ENCODE measurements around the gene POMT1.
A peak's percentile ranks its signal among the peaks of the same experiment; 100 is the strongest.
"Not testable (repeated sequence)": the region's sequence is repeated elsewhere in the genome, so short reads cannot be mapped to it uniquely, and the experiment has no call there.

Gene POMT1

DNA sequence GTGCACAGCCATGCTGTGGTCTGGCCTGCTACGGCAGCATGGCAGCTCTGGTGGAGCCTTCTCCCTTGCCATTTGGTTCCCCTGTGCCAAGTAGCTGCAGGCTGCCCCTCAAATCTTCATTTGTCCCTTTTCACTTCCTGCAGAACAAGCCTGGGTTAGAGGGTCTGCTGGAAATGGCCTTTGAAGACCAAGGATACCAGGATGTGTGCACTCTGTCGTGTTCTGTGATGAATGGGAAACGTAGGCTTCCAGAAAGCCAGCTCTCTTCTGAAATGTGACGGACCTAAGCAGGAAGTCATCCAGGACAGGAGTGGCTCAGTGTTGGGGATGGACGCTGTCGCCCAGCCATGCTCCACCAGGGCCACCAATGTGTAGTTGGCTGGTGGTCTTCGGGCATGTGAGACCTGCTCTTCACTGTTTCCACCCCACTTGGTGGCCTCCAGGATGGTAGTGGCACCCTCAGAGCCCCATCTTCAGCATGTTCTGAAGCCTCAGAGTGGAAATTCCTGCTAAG is 3.4 kb upstream of the POMT1 start:
- no peak for DNase-seq (ENCODE audit: low spot score)

DNA sequence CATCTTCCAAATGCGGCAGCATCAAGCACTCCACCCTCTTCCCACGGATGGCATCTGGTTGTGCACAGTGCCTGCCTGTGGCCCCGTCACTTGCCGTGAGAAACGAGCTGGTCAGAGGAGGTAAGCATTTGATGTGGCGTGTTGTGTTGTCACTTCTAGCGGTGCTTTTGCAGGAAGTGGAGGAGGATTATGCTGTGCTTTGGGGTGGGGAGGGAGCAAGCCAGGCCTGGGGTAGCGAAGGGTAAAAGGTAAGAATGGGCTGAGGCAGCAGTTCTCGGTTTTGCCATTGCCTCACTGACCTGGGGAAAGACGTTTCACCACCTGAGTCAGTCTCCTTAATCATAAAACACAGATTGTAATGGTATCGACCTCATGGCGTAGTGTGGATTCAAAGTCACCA is 2.3 kb upstream of the POMT1 start:
- DNase-seq (ENCODE audit: low spot score) = no peak

DNA sequence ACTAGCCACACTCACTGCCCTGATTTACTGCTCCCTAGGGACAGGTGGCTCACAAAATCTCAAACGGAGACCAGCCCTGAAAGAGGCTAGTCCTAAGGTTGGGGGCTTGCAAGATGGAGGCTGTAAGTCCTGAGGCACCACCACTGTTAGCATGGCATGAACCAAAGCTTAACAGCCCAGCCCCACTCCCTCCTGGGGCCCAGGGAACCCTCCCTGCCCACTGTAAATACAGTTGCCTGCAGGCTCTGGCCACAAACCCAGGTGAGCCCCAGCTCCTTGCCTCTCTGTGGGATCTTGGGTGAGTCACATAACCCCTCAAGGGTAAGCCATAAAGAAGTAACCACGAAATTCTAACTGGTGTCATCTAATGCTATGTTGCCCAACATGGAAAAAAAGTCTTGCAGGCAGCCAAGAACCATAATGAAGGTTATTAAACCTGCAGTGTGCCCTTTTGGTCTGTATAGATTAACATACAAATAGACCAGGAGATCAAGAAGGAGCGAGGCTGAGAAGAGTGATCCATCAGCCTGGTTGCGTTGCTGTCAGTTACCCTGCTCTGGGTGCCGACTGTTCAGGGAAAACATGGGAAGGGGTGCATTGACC is 1.7 kb upstream of the POMT1 start:
- no peak for DNase-seq (ENCODE audit: low spot score)

DNA sequence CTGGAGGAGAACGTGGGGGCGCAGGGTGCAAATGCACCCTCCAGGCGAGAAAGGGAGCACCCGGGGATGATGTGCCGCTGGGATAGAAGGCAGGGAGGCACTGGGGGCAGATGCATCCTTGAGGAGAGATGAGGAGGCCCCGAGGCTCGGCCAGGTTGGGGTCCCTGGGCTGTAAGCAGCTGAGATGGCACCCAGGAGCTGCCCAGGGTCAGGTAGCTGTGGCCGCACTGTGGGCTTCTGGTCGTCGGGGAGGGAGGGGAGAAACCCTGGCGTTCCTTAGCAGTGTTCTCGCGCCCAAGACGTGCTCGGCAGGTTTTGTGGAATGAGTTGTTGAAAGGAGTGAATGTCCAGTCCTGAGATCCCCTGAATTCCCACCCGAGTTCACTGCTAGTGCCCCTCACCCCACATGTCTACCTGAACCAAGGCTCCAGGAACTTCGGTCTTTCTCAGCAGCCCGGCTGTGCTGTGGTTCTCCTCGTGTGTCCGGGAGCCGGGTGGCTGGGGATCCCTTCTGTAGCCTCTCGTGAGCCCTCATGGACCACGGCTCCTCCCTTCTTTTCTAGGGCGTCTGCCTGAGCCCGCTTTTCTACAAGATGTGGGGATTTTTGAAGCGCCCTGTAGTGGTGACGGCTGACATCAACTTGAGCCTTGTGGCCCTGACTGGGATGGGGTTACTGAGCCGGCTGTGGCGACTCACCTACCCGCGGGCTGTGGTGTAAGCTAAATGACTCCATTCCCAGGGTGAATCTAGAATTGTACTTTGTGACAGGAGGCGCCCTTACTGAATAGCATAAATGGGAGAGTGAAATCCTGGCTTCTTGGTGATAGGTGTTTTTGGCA is 1.1 kb downstream of the POMT1 start:
- DNase-seq (ENCODE audit: low spot score) = no peak

DNA sequence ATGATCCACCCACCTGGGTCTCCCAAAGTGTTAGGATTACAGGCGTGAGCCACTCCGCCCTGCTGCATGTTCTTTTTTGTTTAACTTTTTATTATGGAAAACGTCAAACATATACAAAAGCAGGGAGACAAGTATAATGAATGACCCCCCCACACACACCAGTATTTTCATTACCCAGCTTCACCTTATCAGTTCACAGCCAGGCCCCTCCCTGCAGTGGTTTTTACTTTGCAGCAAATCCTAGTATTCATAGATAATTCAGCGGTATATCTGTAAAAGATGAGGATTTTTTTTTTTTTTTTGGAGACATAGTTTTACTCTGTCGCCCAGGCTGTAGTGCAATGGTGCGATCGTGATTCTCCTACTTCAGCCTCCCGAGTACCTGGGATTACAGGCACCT is 2.3 kb downstream of the POMT1 start:
- DNase-seq (ENCODE audit: low spot score) = no peak

DNA sequence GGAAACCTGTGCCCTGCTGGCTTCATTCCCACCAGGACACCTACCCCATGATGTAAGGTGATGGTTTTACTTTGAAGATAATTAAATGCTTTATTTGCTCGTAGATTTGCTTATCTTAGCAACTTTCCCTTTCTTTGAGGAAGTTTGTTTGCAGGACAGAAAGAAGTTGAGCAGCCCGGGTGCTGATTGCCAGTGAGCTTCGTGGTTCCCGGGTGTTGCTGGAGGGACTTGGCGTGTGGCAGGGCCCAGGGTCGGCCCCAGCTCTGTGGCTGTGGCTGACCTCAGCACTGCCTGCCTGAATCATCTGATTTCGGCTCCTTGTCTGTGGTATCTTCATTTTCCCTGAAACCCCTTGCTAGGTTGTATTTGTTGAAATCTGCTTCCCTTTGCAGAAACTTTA is 8.7 kb downstream of the POMT1 start:
- no peak for DNase-seq (ENCODE audit: low spot score)

DNA sequence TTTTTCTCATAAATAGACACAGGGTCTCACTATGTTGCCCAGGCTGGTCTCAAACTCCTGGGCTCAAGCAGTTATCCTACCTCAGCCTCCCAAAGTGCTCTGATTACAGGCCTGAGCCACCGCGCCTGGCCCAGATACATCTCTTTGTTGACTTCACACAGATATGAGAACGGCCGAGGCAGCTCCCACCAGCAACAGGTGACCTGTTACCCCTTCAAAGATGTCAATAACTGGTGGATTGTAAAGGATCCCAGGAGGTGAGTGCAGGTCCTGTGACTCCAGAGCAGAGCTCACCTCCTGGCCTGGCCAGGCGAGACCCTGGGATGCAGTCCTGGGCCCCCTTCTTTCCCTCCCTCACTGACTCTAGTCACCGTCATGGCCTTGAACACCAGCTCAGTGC is 9.2 kb downstream of the POMT1 start:
- no peak for DNase-seq (ENCODE audit: low spot score)

DNA sequence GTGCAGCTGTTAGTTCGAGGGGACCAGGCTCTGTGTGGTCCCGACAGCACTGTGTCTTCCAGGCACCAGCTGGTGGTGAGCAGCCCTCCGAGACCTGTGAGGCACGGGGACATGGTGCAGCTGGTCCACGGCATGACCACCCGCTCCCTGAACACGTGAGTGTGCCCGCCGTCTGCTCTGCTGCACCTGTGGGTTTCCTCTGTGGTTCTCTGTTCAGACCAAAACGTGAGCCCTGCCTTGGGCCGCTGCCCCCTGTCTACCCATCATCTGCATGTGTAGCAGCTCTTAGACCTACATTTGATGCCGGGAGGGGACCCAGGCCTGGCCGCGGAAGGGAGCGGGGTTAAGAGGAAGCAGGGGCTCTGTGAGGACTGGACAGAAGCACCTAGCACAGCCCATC is 10.5 kb downstream of the POMT1 start:
- no peak for DNase-seq (ENCODE audit: low spot score)

DNA sequence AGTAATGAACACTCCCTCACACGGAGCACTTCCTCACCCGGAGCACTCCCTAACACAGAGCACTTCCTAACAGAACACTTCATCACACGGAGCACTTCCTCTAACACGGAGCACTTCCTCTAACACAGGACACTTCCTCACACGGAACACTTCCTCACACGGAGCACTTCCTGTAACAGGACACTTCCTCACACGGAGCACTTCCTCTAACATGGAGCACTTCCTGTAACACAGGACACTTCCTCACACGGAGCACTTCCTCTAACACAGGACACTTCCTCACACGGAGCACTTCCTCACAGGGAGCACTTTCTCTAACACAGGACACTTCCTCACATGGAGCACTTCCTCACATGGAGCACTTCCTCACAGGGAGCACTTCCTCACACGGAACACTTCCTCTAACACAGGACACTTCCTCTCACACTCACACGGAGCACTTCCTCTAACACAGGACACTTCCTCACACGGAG is 12.9 kb downstream of the POMT1 start:
- DNase-seq (ENCODE audit: low spot score) = not testable (repeated sequence)

DNA sequence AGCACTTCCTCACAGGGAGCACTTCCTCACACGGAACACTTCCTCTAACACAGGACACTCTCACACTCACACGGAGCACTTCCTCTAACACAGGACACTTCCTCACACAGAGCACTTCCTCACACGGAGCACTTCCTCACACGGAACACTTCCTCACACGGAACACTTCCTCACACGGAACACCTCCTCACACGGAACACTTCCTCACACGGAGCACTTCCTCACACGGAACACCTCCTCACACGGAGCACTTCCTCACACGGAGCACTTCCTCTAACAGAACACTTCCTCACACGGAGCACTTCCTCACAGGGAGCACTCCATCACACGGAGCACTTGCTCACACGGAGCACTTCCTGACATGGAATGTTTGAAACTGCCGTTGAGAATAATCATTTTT is 13.4 kb downstream of the POMT1 start:
- DNase-seq (ENCODE audit: low spot score) = no peak

DNA sequence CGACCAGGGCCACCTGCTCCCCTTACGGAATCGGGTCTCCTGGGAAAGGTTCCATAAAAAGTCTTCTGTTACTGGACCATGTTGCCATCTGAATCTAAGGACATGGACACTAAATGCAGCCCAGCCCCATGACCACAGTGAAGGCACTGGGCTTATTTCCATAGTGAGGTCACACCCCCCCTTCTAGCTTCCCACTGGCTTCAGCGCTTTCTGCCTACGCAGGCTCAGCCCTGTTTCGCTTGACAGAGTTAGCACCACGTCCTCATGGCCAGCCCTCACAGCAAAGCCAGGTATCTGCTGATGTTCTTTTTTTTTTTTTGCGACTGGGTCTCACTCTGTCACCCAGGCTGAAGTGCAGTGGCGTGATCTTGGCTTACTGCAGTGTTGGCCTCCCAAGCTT is 14.2 kb downstream of the POMT1 start:
- DNase-seq (ENCODE audit: low spot score) = no peak

DNA sequence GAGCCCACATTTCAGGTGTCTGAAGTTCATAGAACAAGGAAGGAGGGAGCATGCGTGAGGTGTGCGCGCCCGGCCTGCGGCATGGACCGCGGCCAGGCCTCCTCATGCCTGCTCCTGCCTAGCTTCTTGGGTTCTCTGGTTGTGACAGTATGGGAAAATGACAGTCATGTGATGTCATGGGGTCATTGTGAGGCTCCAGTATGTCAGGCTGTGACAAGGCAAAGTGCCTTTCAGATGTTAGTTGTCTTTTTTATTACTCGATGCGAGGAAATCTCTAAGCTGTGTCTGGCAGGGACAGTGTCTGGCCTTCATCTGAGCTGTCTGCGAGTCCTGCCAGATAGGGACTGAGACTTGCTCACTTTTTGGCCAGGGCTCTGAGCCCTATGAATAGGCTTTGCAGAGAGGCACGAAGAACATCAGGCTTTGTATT is 15.1 kb downstream of the POMT1 start:
- peak; percentile 79 for DNase-seq (ENCODE audit: low spot score)

DNA sequence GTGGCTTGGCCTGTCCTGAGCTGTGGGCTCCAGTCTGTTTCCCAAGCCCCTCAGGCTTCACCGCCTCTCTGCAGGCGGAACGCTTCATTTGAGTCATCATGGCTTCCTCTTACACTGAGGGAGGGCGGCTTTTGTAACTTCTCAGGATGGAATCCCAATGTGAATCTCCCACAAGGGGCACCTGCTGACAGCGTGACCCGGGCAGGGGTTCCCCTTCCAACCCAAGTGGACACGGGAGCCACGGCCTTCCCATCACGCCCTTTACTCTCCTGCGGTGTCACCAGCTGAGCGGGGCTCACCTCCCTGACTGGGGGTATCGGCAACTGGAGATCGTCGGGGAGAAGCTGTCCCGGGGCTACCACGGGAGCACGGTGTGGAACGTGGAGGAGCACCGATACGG is 15.8 kb downstream of the POMT1 start:
- DNase-seq (ENCODE audit: low spot score) = no peak

DNA sequence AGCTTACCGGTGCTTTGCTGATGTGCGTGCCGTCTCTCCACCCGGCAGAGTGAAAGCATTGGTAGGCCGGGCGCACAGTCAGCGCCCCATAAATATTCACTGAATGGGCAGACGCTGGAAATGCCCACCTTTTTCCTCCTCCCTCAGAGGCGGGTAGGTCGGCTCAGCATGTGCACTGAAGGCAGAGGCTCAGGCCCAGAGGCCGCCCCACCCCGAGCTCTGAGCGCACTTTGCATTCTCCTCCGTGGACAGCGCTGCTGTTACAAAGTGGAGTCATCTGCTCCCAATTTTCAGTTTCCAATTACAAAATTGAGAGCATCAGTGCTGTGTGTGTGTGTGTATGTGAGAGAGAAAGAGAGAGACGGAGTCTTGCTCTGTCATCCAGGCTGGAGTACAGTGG is 17.8 kb downstream of the POMT1 start:
- DNase-seq (ENCODE audit: low spot score) = no peak

DNA sequence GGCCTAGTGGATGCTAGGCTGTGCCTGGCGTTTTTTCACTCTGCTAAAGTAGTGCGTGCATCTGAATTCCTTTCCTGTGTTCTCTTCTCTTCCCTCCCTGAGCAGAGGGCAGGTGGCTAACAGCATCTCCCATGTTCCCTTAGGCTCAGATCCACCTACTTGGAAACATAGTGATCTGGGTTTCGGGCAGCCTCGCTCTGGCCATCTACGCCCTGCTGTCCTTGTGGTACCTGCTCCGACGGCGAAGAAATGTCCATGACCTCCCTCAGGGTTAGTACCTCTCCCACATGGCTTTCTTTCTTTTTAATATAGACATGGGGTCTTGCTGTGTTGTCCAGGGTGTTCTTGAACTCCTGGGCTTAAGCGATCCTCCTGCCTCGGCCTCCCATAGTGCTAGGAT is 18.5 kb downstream of the POMT1 start:
- DNase-seq (ENCODE audit: low spot score) = no peak

DNA sequence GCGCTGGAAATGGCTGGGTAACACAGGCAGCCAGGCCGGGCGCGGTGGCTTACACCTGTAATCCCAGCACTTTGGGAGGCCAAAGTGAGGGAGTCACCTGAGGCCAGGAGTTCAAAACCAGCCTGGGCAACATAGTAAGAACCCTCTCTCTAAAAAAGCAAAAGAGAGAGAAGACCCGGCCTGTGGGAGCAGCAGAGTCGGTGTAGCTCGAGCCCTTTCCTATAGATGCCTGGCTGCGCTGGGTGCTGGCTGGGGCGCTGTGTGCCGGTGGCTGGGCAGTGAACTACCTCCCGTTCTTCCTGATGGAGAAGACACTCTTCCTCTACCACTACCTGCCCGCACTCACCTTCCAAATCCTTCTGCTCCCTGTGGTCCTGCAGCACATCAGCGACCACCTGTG is 19.1 kb downstream of the POMT1 start:
- no peak for DNase-seq (ENCODE audit: low spot score)

DNA sequence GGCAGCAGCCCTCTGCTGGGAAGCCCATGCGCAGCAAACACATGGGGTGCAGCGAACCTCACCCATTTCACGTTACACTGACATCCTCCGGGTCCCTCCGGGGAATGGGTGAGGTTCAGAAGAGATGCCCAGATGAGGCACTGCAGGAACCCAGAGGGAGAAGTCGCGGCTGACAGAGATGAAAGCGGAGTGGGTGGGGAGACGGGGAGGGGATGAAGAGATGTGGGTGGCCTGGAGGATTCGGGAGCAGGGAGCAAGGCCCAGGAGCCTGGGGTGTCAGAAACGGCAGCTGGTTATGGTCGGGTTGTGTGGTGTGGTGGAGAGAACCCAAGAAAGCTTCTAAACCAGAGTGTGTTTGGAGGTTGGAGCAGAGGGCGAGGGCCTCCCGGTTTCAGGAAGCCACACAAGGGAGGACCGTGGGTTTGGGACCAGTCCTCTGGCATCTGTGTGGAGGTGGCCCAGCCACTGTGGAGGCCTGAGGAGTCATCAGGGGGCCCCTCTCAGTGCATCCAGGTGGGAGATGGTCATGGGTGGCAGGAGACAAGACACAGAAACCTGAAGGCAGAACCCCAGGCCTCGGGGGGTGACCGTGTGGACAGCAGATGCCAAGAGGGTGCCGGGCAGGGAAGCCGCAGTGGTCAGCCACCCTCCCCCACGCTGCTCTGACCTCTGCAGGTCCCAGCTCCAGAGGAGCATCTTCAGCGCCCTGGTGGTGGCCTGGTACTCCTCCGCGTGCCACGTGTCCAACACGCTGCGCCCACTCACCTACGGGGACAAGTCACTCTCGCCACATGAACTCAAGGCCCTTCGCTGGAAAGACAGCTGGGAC is 19.8 kb downstream of the POMT1 start:
- DNase-seq (ENCODE audit: low spot score) = no peak

DNA sequence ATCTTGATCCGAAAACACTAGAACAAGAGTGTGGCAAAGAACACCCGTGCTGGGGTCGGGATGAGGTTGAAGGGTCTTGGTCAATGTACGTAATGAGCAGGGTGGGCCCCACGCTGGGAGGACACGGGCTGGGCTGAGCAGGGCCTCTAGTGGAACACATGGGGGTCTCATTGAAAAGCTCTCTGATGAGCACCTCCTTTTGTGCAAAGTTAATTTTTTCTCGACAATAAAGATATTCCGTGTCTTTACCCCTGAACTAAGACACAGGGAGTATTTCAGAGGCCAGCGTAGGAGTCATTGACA is 20.3 kb downstream of the POMT1 start:
- no peak for DNase-seq (ENCODE audit: low spot score)

DNA sequence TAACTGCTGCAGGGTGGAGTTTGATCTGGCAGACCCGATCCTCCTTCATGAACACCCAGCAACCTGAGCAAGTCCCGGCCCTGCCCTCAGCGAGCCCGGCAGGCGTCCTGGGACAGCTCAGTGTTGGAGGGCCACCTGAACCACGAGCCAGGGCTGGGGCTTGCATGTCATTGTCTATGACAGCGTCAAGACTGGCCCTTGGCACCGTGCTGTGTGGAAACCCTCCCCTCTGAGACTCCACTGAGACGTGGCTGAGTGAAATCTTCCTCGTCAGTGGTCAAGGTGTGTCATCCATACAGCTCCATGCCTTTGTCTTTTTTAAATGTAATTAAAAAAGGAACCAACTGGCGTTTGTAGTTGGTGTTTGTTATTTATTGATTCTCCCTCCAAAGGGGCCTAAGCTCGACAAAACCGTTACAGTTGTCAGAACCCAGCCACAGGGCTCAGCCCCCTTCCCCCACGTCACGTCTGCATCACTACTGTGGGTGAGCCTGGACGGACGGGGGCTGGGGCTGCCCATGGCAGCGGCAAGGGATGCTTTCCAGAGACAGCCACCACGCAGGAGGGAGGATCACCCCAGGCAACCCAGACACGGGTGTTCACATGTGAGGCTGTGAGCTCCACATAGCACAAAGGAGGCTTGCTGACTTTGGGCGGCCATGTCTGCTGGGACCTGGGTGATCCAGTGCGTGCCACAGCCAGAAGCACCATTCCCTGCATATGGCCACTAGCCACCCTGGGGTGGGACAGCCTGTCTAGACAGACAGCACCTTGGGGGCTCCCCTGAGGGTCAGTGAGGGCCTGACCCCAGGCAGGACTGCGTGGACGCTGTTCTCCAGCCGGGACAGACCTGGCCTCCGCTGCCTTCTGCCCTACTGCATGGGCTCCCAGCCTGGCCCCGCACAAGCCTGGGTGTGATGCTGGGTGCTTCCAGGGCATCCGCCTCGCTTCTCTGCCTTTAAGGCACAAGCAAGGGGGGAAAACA is 21.0 kb downstream of the POMT1 start:
- DNase-seq (ENCODE audit: low spot score) = no peak

DNA sequence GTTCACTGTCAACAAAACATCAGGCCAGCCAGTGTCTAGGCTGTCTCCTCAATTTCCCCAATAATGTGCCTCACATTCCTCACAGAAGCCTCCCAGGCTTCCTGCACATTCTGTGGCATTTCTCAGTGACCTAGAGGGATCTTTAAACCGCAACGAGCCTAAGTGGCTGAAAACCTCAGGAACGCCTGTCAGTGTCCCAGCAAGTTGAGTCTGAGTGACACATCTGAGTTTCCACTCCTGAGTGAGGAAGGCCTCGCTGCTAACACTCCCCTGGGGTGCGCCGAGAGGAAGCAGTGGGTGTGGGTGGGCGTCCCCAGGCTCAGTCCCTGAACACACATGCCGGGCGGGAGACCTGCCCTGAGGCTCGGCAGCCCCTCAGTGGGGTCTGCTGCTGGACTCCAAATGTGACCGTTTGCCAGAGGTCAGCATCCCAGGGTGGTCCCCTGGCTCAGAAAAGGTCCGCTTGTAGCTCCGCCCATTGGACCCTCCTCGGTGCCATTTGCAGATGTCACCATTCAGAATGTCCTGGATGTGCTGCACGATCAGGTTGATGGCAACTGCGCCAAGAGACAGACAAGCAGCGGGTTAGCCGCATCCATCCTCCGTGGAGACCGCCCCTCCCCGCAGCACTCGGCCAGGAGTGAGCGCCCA is 22.1 kb downstream of the POMT1 start:
- no peak for DNase-seq (ENCODE audit: low spot score)
